ENCODE measurements around the gene ADAT1. TPM values are rescaled to one million over a fixed set of nuclear protein-coding genes. Genes with fewer than 3 reads are reported as not detected.

ADAT1 gene
- total RNA-seq, 2 donors from 2014 or later, result 41.2 to 46.3 TPM

GRCh38 chr16:75567911-75568310 is 55.2 kb downstream of the ADAT1 start:
- no peak overlapping the region for H3K4me3 ChIP-seq
- no peaks in the 10 kb centered on the region for H3K9me3 ChIP-seq
- ATAC-seq (ENCODE audit: insufficient number of reproducible peaks, low FRiP score, low read depth) (no peak), DNase-seq (ENCODE audit: low spot score) (no peak)
- no peaks in the 10 kb centered on the region for H3K27me3 ChIP-seq (replicated peaks; ENCODE audit: insufficient read depth)
- peaks cover 28 to 72% of the 10 kb centered on the region in 2 donors for H3K4me1 ChIP-seq (ENCODE audit: control insufficient read depth in 1 of 2, low read depth in 2 of 2)
- peaks cover 12% of the 10 kb centered on the region for H3K36me3 ChIP-seq
- TF ChIP-seq, protein P1, sequence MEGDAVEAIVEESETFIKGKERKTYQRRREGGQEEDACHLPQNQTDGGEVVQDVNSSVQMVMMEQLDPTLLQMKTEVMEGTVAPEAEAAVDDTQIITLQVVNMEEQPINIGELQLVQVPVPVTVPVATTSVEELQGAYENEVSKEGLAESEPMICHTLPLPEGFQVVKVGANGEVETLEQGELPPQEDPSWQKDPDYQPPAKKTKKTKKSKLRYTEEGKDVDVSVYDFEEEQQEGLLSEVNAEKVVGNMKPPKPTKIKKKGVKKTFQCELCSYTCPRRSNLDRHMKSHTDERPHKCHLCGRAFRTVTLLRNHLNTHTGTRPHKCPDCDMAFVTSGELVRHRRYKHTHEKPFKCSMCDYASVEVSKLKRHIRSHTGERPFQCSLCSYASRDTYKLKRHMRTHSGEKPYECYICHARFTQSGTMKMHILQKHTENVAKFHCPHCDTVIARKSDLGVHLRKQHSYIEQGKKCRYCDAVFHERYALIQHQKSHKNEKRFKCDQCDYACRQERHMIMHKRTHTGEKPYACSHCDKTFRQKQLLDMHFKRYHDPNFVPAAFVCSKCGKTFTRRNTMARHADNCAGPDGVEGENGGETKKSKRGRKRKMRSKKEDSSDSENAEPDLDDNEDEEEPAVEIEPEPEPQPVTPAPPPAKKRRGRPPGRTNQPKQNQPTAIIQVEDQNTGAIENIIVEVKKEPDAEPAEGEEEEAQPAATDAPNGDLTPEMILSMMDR (IDR thresholded peaks at IDR 0.05), result no peak
- no peak overlapping the region for H3K27ac ChIP-seq

DNA sequence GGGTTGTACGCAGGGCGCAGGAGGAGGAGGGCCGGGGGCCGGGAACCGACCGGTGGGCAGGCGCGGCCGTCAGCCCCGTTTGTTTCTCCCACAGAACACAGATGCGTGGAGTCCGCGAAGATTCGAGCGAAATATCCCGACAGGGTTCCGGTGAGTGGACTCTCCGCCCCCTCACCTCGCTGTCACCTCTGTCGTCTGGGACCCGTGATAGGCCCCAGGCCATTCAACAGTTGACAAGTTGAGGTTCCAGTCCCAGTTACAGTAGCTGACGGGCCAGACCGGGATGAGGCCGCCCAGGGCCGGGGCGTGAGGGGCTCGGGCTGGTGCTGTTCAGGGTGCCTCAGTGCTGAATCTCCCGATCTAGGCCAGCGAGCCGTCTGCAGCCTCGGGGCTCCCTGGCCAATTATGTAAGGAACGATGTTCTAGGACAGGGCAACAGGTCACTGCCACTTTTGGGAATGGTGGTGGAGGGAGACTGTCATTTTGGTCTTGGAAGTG is 56.3 kb downstream of the ADAT1 start:
- TF ChIP-seq, protein P1 (IDR thresholded peaks at IDR 0.05), result no peak
- ATAC-seq (ENCODE audit: insufficient number of reproducible peaks, low FRiP score, low read depth), result no peak
- H3K4me1 ChIP-seq (ENCODE audit: control insufficient read depth in 1 of 2, low read depth in 2 of 2), result peaks cover 28 to 62% of the 10 kb centered on the region in 2 donors

GRCh38 chr16:75566040-75566757 is 56.9 kb downstream of the ADAT1 start, which contains the start of gene GABARAPL2:
Gene GABARAPL2 (plus strand): TSS chr16:75566379. CDS start chr16:75566487, 108 bp downstream.
- H3K27ac ChIP-seq, result peak within 1 kb of the TSS; percentile 56 to 67
- ATAC-seq (ENCODE audit: insufficient number of reproducible peaks, low FRiP score, low read depth) (peak; percentile 82), DNase-seq (ENCODE audit: low spot score) (no peak)
- H3K27me3 ChIP-seq (replicated peaks; ENCODE audit: insufficient read depth), result no peaks in the 10 kb centered on the region
- TF ChIP-seq, protein P1 (IDR thresholded peaks at IDR 0.05), result no peak
- H3K4me1 ChIP-seq (ENCODE audit: control insufficient read depth in 1 of 2, low read depth in 2 of 2), result peaks cover 28 to 56% of the 10 kb centered on the region in 2 donors
- no peaks in the 10 kb centered on the region for H3K9me3 ChIP-seq
- peak within 1 kb of the TSS; percentile 96 for H3K4me3 ChIP-seq
- peaks cover 2% of the 10 kb centered on the region for H3K36me3 ChIP-seq

More for the DNA sequence above, 56.3 kb downstream of the ADAT1 start:
- DNase-seq (ENCODE audit: low spot score), result no peak
- H3K36me3 ChIP-seq, result peaks cover 8% of the 10 kb centered on the region
- H3K27me3 ChIP-seq (replicated peaks; ENCODE audit: insufficient read depth), result no peaks in the 10 kb centered on the region
- H3K9me3 ChIP-seq, result no peaks in the 10 kb centered on the region
- H3K4me3 ChIP-seq, result peak overlapping the region; percentile 96
- H3K27ac ChIP-seq, result peak overlapping the region; percentile 56 to 67

DNA sequence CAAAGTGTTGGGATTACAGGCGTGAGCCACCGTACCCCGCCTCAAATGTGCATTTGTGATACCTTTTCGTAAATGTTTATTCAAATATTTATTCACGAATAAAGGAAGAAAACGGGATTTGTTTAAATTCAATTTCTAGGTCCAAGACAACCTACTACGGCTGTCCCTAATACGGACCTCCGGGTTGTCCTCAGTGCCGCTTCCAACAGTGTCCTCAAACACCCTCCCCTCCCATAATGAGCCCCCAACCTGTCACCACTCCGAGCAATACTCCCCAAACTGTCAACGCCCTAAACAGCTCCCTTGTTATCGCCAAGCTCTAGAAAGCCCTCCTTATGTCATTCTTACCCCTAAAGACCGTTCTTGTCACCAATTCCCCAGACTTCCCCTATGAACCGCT is 57.4 kb downstream of the ADAT1 start:
- ATAC-seq (ENCODE audit: insufficient number of reproducible peaks, low FRiP score, low read depth) (no peak), DNase-seq (ENCODE audit: low spot score) (no peak)
- H3K9me3 ChIP-seq, result no peaks in the 10 kb centered on the region
- peak overlapping the region; percentile 96 for H3K4me3 ChIP-seq
- H3K36me3 ChIP-seq, result no peaks in the 10 kb centered on the region
- TF ChIP-seq, protein P1 (IDR thresholded peaks at IDR 0.05), result no peak
- H3K4me1 ChIP-seq (ENCODE audit: control insufficient read depth in 1 of 2, low read depth in 2 of 2), result peaks cover 25 to 51% of the 10 kb centered on the region in 2 donors
- no peaks in the 10 kb centered on the region for H3K27me3 ChIP-seq (replicated peaks; ENCODE audit: insufficient read depth)
- H3K27ac ChIP-seq, result peak overlapping the region; percentile 56 to 67

GRCh38 chr16:75559564-75560372 is 63.3 kb downstream of the ADAT1 start:
- no peak for ATAC-seq (ENCODE audit: insufficient number of reproducible peaks, low FRiP score, low read depth)
- no peaks in the 10 kb centered on the region for H3K9me3 ChIP-seq
- TF ChIP-seq, protein P1 (IDR thresholded peaks at IDR 0.05), result no peak
- DNase-seq (ENCODE audit: low spot score), result no peak
- no peaks in the 10 kb centered on the region for H3K36me3 ChIP-seq
- no peak overlapping the region for H3K4me3 ChIP-seq
- no peak overlapping the region for H3K27ac ChIP-seq
- no peaks in the 10 kb centered on the region for H3K27me3 ChIP-seq (replicated peaks; ENCODE audit: insufficient read depth)
- peaks cover 3 to 20% of the 10 kb centered on the region in 2 donors for H3K4me1 ChIP-seq (ENCODE audit: control insufficient read depth in 1 of 2, low read depth in 2 of 2)
